SU-DHL-6 (cell line): ENCODE measurements around the gene NSG1.

Experiments used
- H2AFZ ChIP-seq: fragments of 200-600 bp; sonication (generic); 2 replicates; pipeline ENCODE4 v1.6.1; 2014; ENCODE audit warnings: low read depth, mild to moderate bottlenecking, moderate library complexity, mixed read lengths, antibody characterized with exemption, low read length; ENCODE audit not compliant: severe bottlenecking
- H3F3A ChIP-seq: fragments of 200-600 bp; shearing (Covaris generic); 2 replicates; pipeline ENCODE4 v1.6.0; 2016; ENCODE audit warnings: antibody characterized with exemption, mild to moderate bottlenecking; ENCODE audit not compliant: insufficient read depth
- H3K27ac ChIP-seq: fragments of 200-600 bp; sonication (generic); 2 replicates; pipeline ENCODE4 v1.5.1; 2016; ENCODE audit warnings: low read depth, mild to moderate bottlenecking, low read length, moderate library complexity, mixed read lengths
- H3K27me3 ChIP-seq: fragments of 200-600 bp; sonication (generic), shearing (Covaris generic); 2 replicates; pipeline ENCODE4 v1.6.0; 2014; ENCODE audit warnings: mild to moderate bottlenecking, low read length
- H3K36me3 ChIP-seq: fragments of 200-600 bp; sonication (generic); 2 replicates; pipeline ENCODE4 v1.6.1; 2014; ENCODE audit warnings: mild to moderate bottlenecking, low read length, mixed read lengths
- H3K4me2 ChIP-seq: fragments of 300-600, 200-600 bp; shearing (Covaris generic), sonication (generic); 2 replicates; pipeline ENCODE4 v1.6.0; 2014; ENCODE audit warnings: low read length, low read depth, mild to moderate bottlenecking; ENCODE audit not compliant: poor library complexity, severe bottlenecking
- H3K4me3 ChIP-seq: fragments of 200-600 bp; sonication (generic); 2 replicates; pipeline ENCODE4 v1.5.1; 2014; ENCODE audit warnings: antibody characterized with exemption, low read length, mild to moderate bottlenecking, mixed read lengths; ENCODE audit not compliant: insufficient read depth, poor library complexity, severe bottlenecking
- H3K79me2 ChIP-seq: fragments of 200-600 bp; sonication (generic); 2 replicates; pipeline ENCODE4 v1.6.1; 2014; ENCODE audit warnings: mild to moderate bottlenecking, low read length, moderate library complexity; ENCODE audit not compliant: insufficient read depth
- H3K9ac ChIP-seq: fragments of 200-600 bp; sonication (generic); 2 replicates; pipeline ENCODE4 v1.7.0; 2014; ENCODE audit warnings: mild to moderate bottlenecking, low read length
- H3K9me2 ChIP-seq: fragments of 200-600 bp; sonication (generic); replicated peaks from 2 replicates; pipeline ENCODE4 v1.6.1; 2014; ENCODE audit warnings: low read length; ENCODE audit not compliant: insufficient read depth
- H3K9me3 ChIP-seq: fragments of 200-600 bp; sonication (generic); 2 replicates; pipeline ENCODE4 v1.6.1; 2014; ENCODE audit warnings: low read length, mixed read lengths; ENCODE audit not compliant: insufficient read depth
- H4K20me1 ChIP-seq: fragments of 200-600 bp; sonication (generic); 2 replicates; pipeline ENCODE4 v1.6.1; 2014; ENCODE audit warnings: low read depth, mild to moderate bottlenecking, antibody characterized with exemption, low read length, moderate library complexity, mixed read lengths
- CTCF ChIP-seq: fragments of 200-600 bp; sonication (generic); IDR thresholded peaks from one replicate; pipeline ENCODE4 v1.5.1; 2017; ENCODE audit warnings: antibody characterized with exemption, mild to moderate bottlenecking, low read length, moderate library complexity; ENCODE audit not compliant: insufficient read depth, poor library complexity, severe bottlenecking
- EZH2phosphoT487 ChIP-seq: fragments of 200-600 bp; sonication (generic), shearing (Covaris generic); conservative IDR thresholded peaks from 2 replicates; pipeline ENCODE4 v1.6.1; 2018; ENCODE audit warnings: mild to moderate bottlenecking, antibody characterized with exemption, low read length, moderate library complexity, mixed read lengths

NSG1 gene

GRCh38 chr4:4440333-4441061 is 53.6 kb downstream of the NSG1 start:
- Histone ChIP-seq H3K79me2 (no peaks in the 10 kb centered on the region), H3K4me2 (no peak overlapping the region), H3K9me3 (no peaks in the 10 kb centered on the region), H3K4me3 (no peak overlapping the region), H3K27ac (no peak overlapping the region), H4K20me1 (no peaks in the 10 kb centered on the region), H2AFZ (no peak overlapping the region), H3K9ac (no peak overlapping the region), H3K9me2 (no peaks in the 10 kb centered on the region), H3K36me3 (no peaks in the 10 kb centered on the region), H3F3A (no peaks in the 10 kb centered on the region), H3K27me3 (no peaks in the 10 kb centered on the region)
- TF ChIP-seq CTCF (no peak), EZH2phosphoT487 (no peak)

GRCh38 chr4:4443821-4444220 is 56.9 kb downstream of the NSG1 start:
- no peak overlapping the region for H3K4me2 ChIP-seq
- H3K9me3 ChIP-seq = no peaks in the 10 kb centered on the region
- H3K36me3 ChIP-seq = 0 out of 2 replicates have a peak, but pooled peaks cover 3% of the 10 kb centered on the region
- H2AFZ ChIP-seq = no peak overlapping the region
- H4K20me1 ChIP-seq = no peaks in the 10 kb centered on the region
- no peaks in the 10 kb centered on the region for H3K9me2 ChIP-seq
- H3K4me3 ChIP-seq = no peak overlapping the region
- no peaks in the 10 kb centered on the region for H3K27me3 ChIP-seq
- no peak overlapping the region for H3K27ac ChIP-seq
- H3F3A ChIP-seq = no peaks in the 10 kb centered on the region
- H3K79me2 ChIP-seq = no peaks in the 10 kb centered on the region
- no peak overlapping the region for H3K9ac ChIP-seq
- TF ChIP-seq EZH2phosphoT487 (no peak), CTCF (no peak)

DNA sequence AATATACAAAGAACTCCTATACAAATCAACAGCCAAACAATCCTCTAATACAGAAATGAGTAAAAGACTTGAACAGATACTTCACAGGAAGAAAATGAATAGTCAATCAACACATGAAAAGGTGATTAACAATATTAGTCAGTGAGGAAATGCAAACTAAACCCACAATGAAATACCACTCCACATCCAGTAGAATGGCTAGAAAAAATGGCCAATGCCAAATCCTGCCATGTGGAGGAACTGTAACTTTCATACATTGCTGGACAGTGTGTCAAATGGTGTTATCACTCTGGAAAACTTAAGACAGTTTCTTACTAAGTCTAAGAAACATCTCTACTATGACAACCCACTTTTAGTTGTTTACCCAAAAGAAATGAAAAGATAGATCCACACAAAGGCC is 59.5 kb downstream of the NSG1 start:
- no peak overlapping the region for H3K4me2 ChIP-seq
- H3K27ac ChIP-seq = no peak overlapping the region
- H3K9me2 ChIP-seq = no peaks in the 10 kb centered on the region
- H3K9ac ChIP-seq = no peak overlapping the region
- no peak overlapping the region for H3K4me3 ChIP-seq
- H3K36me3 ChIP-seq = 0 out of 2 replicates have a peak, but pooled peaks cover 3% of the 10 kb centered on the region
- no peak overlapping the region for H2AFZ ChIP-seq
- H4K20me1 ChIP-seq = no peaks in the 10 kb centered on the region
- H3K27me3 ChIP-seq = no peaks in the 10 kb centered on the region
- TF ChIP-seq CTCF (no peak), EZH2phosphoT487 (no peak)
- no peaks in the 10 kb centered on the region for H3K79me2 ChIP-seq
- H3K9me3 ChIP-seq = no peaks in the 10 kb centered on the region
- no peaks in the 10 kb centered on the region for H3F3A ChIP-seq
